GM19463 (cell line): ENCODE data around the gene PAOX.
A peak's percentile ranks its signal among the peaks of the same experiment; 100 is the strongest.
"Not testable (repeated sequence)": the region's sequence is repeated elsewhere in the genome, so short reads cannot be mapped to it uniquely, and the experiment has no call there.

Experiments used
- ATAC-seq: cut with Tn5 transposase; IDR thresholded peaks from one replicate; pipeline ENCODE4 v1.9.1; 2021; ENCODE audit warnings: mild to moderate bottlenecking, moderate library complexity; ENCODE audit not compliant: unreplicated experiment

The PAOX gene

GRCh38 chr10:133362846-133363245 is 16.2 kb upstream of the PAOX start:
- no peak for ATAC-seq

DNA sequence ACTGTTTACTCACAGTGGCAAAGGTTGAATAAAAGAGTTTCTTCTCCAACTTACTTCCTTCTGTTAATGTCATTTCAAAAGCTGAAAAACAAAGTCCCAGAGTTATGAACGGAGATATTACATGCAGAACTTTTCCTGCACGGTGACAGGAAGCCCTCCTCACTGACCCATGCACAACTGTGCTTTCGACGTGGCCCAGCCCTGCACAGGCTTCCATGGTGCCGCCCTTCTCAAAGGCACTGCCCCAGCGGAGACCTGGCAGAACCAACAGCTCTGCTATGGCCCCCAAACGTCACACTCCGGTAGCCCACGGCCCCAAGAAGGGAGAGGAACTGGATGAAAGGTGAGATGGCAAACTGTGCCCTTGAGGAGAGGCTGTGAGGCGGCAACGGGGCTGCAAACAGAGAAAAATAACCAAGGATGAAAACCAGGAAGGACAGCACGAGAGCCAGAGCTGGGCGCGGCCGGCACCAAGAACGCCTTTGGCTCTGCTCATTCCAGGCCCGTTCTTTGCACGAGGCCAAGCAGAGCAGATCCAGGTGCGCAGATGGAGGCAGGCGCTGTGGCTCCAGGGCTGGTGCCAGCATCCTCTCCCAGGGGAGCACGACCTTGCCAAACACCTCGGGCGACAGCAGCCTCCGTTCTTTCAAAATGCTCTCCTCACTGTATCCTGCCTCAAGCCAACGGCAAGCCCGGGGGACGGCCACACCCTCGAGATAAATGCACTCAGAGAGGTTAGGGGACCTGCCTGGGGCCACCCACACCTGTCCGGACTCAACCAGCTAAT is 14.2 kb upstream of the PAOX start:
- no peak for ATAC-seq

GRCh38 chr10:133365461-133366129 is 13.5 kb upstream of the PAOX start:
- no peak for ATAC-seq

DNA sequence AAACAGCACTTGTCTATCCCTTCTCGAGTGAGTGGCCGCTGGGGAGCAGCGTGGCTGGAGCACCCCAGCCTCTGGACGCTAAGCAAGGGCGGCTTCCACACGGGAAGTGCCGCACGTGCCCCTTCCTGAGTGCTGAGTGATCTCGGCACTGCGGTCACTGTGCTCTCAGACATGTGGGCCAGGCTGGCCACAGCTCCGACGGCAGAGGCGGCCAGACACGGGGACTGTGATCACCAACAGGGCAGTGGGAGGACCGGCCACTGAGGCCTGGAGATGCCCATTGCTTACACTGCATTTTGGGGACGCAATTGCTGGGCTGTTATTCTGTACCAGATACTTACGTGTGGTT is 13.0 kb upstream of the PAOX start:
- no peak for ATAC-seq

DNA sequence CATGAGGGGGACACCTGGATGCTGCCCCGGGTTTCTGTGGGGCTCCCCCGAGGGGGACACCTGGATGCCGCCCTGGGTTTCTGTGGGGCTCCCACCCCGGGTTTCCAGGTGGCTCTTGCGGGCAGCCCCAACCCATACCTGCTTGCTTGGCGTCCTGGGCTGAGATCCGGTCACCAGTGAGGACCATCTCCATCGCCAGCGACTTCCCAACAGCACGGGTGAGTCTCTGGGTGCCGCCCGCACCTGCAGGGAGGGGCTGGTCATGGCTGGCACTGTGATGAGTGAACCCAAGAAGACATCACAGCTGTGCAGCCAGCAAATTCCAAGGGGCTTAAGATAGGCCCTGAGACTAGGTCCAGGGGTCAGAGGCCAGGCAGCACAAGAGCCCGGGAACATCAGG is 12.3 kb upstream of the PAOX start:
- ATAC-seq, result no peak

DNA sequence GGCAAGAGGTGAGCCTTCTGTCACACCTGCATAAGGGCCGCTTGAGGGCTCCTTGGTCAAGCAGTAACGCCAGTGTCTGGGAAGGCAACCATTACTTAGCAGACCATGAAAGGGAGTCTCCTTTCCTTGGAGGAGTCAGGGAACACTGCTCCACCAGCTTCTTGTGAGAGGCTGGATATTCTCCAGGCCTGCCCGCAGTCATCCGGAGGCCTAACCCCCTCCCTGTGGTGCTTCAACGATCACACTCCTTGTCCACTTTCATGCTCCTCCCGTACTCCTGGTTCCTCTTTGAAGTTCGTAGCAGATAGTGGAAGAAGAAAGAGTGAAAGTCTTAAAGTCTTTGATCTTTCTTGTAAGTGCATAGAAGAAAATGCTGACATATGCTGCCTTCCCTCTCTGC is 11.6 kb upstream of the PAOX start:
- not testable (repeated sequence) for ATAC-seq

DNA sequence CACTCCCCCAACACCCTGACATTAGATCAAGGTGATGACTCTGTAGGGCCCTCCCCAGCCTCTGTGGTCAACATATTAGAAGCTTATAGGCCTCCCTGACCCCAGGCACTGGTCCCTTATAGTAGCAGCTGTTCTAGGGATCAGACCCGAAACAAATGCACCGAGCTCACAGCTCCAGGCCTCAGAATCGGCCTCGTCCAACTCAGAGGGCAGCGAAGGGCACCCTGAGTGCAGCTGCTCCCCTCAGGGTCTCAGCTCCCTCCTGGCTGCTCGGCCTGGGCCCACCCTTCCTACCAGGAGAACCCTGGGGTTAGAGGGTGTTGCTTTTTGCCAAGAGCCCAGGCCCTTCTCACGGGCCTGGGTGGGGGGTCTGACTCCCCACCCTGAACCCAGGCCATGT is 10.9 kb upstream of the PAOX start:
- no peak for ATAC-seq

DNA sequence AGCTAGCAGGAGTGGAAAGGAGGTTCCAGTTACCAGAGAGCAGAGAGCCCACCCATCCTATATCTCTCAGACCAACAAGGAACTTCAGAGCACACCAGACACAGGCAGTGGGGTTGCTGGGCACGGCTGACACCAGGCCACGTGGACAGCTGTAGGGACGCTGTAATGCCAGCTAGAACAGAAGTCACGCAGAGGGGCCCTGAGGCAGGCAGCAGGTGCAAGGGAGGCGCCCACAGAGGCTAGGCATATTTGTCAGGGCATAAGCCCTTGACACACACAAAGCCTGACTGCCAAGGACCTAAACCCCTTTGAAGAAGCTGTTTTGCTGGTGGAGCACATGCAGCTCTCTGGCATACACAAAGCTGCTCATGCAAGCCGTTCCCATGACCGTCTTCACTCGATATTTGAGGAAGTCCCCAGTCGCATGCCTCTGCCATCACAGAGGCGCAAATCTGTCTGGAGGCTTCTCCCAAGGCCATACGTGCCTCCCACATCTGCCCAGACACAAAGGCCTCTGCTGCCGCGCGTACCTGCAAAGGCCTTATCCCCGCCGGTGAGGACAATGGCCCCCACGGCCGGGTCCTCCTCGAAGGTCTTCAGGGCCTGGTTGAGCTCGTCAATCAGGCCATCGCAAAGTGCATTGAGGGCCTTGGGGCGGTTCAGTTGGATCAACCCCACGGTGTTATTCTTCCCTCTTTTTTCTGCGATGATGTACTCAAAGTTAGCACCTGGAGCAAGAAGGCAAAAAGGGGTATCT is 8.9 kb upstream of the PAOX start:
- no peak for ATAC-seq

- no peak for ATAC-seq
Observed at GRCh38 chr10:133372507-133372906, 6.6 kb upstream of the PAOX start.

GRCh38 chr10:133373174-133374090 is 5.6 kb upstream of the PAOX start, which contains the start of gene ECHS1:
Gene ECHS1 (minus strand): TSS chr10:133373354. CDS start chr10:133373333, 21 bp downstream.
- ATAC-seq, result peak; percentile 98

DNA sequence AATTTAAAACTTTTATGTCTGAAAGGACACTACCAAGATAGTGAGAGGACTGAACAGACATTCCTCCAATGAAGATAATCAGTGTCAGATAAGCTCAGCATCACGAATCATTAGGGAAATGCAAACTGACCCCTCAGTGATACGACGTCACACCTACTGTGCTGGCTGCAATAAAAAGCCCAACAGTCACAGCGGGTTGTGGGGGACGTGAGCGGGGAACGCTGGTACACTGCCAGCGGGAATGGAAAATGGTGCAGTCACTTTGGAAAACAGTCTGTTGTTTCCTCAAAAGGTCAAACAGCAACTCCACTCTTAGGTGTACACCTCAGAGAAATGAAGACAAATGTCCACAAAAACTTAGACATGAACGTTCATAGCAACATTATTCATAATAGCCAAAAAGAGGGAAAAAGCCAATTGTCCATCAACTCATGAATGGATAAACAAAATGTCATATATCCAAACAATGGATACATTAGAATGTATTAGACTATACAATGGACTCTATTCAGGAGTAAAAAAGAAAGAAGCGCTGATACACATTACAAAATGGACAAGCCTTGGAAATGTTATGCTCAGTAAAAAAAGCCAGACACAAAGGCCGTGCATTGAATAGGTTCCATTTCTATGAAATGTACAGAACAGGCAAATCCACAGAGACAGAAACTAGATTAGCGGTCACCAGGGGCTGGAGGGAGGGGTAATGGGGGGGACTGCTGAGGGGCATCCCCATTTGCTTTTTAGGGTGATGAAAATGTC is 3.5 kb upstream of the PAOX start:
- no peak for ATAC-seq

GRCh38 chr10:133376183-133376582 is 2.9 kb upstream of the PAOX start:
- not testable (repeated sequence) for ATAC-seq

DNA sequence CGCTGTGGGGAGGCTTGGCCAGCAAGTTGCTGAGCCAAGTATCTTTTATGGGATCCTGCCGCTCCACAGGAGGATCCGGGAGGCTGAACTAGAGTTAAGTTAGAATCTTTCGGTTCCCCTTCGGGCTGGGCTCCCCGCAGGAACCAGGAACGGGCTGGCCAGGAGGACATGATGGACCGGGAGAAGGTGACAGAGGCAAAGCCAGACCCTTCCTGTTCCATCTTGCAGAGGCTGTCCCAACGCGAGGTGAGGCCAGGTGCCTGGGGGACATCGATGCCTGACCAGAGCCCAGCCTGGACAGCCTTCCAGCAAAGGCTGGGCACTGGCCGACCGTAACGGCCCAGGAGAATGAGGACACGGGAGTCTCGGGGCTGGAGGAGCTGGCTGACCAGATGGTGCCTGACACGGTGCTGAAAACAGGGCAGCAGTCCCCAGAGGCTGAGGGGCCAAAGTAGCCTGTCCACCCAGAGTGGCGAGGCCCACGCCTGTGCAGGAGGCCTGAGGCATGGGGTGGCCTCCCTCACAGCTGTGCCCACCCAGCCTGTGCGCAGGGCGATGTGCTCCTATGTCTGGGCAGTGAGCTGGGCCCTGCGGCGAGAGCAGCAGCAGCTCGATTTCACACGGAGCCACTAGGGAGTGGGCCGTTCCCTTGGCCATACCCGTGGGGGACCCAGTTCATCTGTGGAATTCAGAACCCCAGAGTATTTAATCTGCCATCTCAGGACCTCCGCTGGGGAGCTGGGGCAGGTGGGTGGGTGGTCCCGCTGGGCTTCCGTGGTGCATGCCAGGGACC is 1.8 kb upstream of the PAOX start:
- no peak for ATAC-seq

GRCh38 chr10:133377818-133378250 is 1.2 kb upstream of the PAOX start:
- no peak for ATAC-seq

DNA sequence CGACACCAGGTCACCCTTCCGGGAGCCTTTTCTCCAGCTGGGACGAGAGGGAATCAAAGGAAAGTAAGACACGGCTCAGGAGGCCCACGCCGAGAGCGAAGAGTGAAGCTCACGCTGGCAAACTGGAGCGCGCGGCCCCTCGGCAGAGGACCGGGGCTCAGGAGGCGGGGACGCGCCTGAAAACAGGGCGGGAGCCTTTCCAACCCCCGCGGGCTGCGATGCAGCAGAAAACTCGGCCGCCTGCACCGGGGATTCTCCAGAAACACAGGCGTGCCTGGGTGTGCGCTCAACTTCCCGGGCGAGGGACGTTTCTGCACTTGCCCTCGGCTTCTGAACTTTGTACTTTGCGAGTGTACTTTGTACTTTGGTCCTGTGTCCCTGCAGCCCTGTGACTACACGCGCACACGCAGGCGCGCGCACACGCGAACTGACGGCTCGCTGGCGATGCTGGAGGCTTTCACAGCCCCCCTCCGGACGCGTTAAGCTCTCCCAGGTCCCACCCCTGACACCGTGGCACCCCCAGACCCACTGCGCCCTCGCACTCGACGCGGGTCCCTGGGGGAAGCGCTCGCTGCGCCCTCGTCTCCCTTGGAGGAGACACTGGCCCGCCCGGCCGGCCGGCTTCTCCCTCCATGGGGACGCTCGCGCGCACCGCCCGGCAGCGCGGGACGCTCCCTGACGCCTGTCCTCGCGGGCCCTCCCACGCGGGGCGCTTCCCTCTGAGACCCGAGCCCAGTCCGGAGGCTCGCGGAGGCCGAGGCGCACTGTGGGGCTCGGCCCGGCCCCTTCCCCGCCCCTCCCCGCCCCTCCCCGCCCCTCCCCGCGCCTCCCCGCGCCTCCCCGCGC is 588 bp upstream of the PAOX start:
- ATAC-seq, result peak; percentile 39

GRCh38 chr10:133379801-133380666 is 972 bp downstream of the PAOX start:
- no peak for ATAC-seq

GRCh38 chr10:133381036-133381435 is 2.0 kb downstream of the PAOX start:
- ATAC-seq, result no peak
